Liver (tissue), 9 donors: ENCODE measurements around the gene TOP1. TPM values are rescaled to one million over a fixed set of nuclear protein-coding genes. Genes with fewer than 3 reads are reported as not detected.

Source experiments
- DNase-seq: peaks from one replicate; pipeline ENCODE4 v3.0.0-alpha.2; 2017; ENCODE audit warnings: low spot score
- H3K27ac ChIP-seq, 2 donors: one replicate each; pipeline ENCODE4 v1.7.0; 2013; ENCODE audit warnings: inconsistent platforms in 2 of 2, low read length in 2 of 2, control low read depth in 1 of 2, low read depth in 1 of 2, mild to moderate bottlenecking in 1 of 2
- H3K27me3 ChIP-seq, 4 donors: one replicate each; pipeline versions ENCODE4 v1.6.1 to v1.7.0; 2013; ENCODE audit warnings: low read length in 3 of 4, inconsistent platforms in 1 of 4, mild to moderate bottlenecking in 1 of 4, moderate library complexity in 1 of 4; ENCODE audit not compliant: control insufficient read depth in 4 of 4, insufficient read depth in 4 of 4
- H3K36me3 ChIP-seq, 4 donors: one replicate each; pipeline versions ENCODE4 v1.6.1 to v1.7.0; 2013; ENCODE audit warnings: low read length in 3 of 4, mild to moderate bottlenecking in 3 of 4, low read depth in 1 of 4, moderate library complexity in 1 of 4; ENCODE audit not compliant: control insufficient read depth in 4 of 4, insufficient read depth in 3 of 4
- H3K4me1 ChIP-seq, 4 donors: one replicate each; pipeline versions ENCODE4 v1.6.1 to v1.7.0; 2013; ENCODE audit warnings: low read length in 3 of 4, mild to moderate bottlenecking in 3 of 4, moderate library complexity in 1 of 4; ENCODE audit not compliant: control insufficient read depth in 4 of 4, insufficient read depth in 4 of 4
- H3K4me3 ChIP-seq, 3 donors: one replicate each; pipeline versions ENCODE4 v1.6.1 to v1.7.0; 2013; ENCODE audit warnings: low read length in 3 of 3, control low read depth in 1 of 3, low read depth in 1 of 3, mild to moderate bottlenecking in 1 of 3
- H3K9ac ChIP-seq, 2 donors: one replicate each; pipeline ENCODE4 v1.7.0; 2013; ENCODE audit warnings: low read length in 2 of 2, mild to moderate bottlenecking in 2 of 2, moderate library complexity in 2 of 2, control low read depth in 1 of 2, low read depth in 1 of 2
- H3K9me3 ChIP-seq, 4 donors: one replicate each; pipeline versions ENCODE4 v1.6.1 to v1.7.0; 2013; ENCODE audit warnings: low read length in 3 of 4; ENCODE audit not compliant: control insufficient read depth in 4 of 4
- CTCF ChIP-seq: fragments of 150-350 bp; IDR thresholded peaks from 2 replicates; pipeline ENCODE4 v1.5.1; 2017; ENCODE audit warnings: improper control_type of control experiment, low read depth, low read length; ENCODE audit not compliant: missing input control
- EGR1 ChIP-seq, 2 donors: IDR thresholded peaks; 2 replicates each; pipeline ENCODE4 v1.6.1; 2016 to 2018; ENCODE audit warnings: antibody characterized with exemption in 2 of 2, low read depth in 2 of 2
- FOXA1 ChIP-seq: IDR thresholded peaks from 2 replicates; pipeline ENCODE4 v1.6.1; 2016; ENCODE audit warnings: antibody characterized with exemption
- FOXA2 ChIP-seq: IDR thresholded peaks from 2 replicates; pipeline ENCODE4 v1.6.1; 2016; ENCODE audit warnings: antibody characterized with exemption
- GABPA ChIP-seq, 2 donors: IDR thresholded peaks in 1 of 2; conservative IDR thresholded peaks in 1 of 2; 2 replicates each; pipeline ENCODE4 v1.6.1; 2016; ENCODE audit warnings: antibody characterized with exemption in 2 of 2, mild to moderate bottlenecking in 1 of 2, moderate library complexity in 1 of 2
- HNF4A ChIP-seq, 2 donors: conservative IDR thresholded peaks; 2 replicates each; pipeline ENCODE4 v1.6.1; 2016; ENCODE audit warnings: antibody characterized with exemption in 2 of 2, mild to moderate bottlenecking in 2 of 2
- HNF4G ChIP-seq: IDR thresholded peaks from 2 replicates; pipeline ENCODE4 v1.6.1; 2016; ENCODE audit warnings: antibody characterized with exemption
- JUND ChIP-seq, 2 donors: IDR thresholded peaks; 2 replicates each; pipeline ENCODE4 v1.6.1; 2016; ENCODE audit warnings: antibody characterized with exemption in 2 of 2
- MAX ChIP-seq: IDR thresholded peaks from 2 replicates; pipeline ENCODE4 v1.6.1; 2016; ENCODE audit warnings: antibody characterized with exemption
- NR2F2 ChIP-seq: IDR thresholded peaks from 2 replicates; pipeline ENCODE4 v1.6.1; 2016; ENCODE audit warnings: antibody characterized with exemption
- RAD21 ChIP-seq, 2 donors: IDR thresholded peaks; 2 replicates each; pipeline ENCODE4 v1.6.1; 2016; ENCODE audit warnings: antibody characterized with exemption in 2 of 2, mild to moderate bottlenecking in 2 of 2
- RXRA ChIP-seq, 2 donors: IDR thresholded peaks; 2 replicates each; pipeline ENCODE4 v1.6.1; 2017 to 2018; ENCODE audit warnings: antibody characterized with exemption in 2 of 2, mild to moderate bottlenecking in 1 of 2
- SP1 ChIP-seq: IDR thresholded peaks from 2 replicates; pipeline ENCODE4 v1.6.1; 2018; ENCODE audit warnings: antibody characterized with exemption, mild to moderate bottlenecking
- TAF1 ChIP-seq: conservative IDR thresholded peaks from 2 replicates; pipeline ENCODE4 v1.6.1; 2016; ENCODE audit warnings: antibody characterized with exemption, mild to moderate bottlenecking
- YY1 ChIP-seq: IDR thresholded peaks from 2 replicates; pipeline ENCODE4 v1.6.1; 2016; ENCODE audit warnings: antibody characterized with exemption, mild to moderate bottlenecking
- WGBS: extraction: QIAGEN DNeasy Blood & Tissue Kit; methylation state at CpG from one replicate; pipeline ENCODE4 v1.1.7; 2013; 5-methylcytosine and 5-hydroxymethylcytosine counted together
- polyA plus RNA-seq, 2 donors: library from polyadenylated mRNA; stranded (reverse) in 1 of 2; unstranded in 1 of 2; fragments of 200-250 nt in 1 of 2; fragments of >200 nt in 1 of 2; fragmentation: Nextera tagmentation in 1 of 2; extraction: Ambion mirVana in 1 of 2; gene quantifications; one replicate each; pipeline versions ENCODE4 v1.2.1 to v1.2.3, GENCODE V29; 2013 to 2015
- total RNA-seq, 2 donors: library from RNA; depleted of rRNA; stranded (reverse); fragments of >200 nt; gene quantifications; one replicate each; pipeline ENCODE4 v1.2.3, GENCODE V29; 2014
- TF ChIP-seq, protein P1 (sequence below): IDR thresholded peaks from 2 replicates; pipeline ENCODE4 v1.6.1; 2016; ENCODE audit warnings: antibody characterized with exemption, mild to moderate bottlenecking
- TF ChIP-seq, protein P2 (sequence below): IDR thresholded peaks from 2 replicates; pipeline ENCODE4 v1.6.1; 2016; ENCODE audit warnings: antibody characterized with exemption
- TF ChIP-seq, protein P3 (sequence below): IDR thresholded peaks from 2 replicates; pipeline ENCODE4 v1.6.1; 2016; ENCODE audit warnings: antibody characterized with exemption
- donor health status: healthy.
- donor health status: healthy.
- donor health status: healthy.
- donor health status: healthy.
- donor health status: healthy.

Gene TOP1
- total and polyA plus RNA-seq, 4 donors: 13.7 to 62.1 (median 19.4) TPM

DNA sequence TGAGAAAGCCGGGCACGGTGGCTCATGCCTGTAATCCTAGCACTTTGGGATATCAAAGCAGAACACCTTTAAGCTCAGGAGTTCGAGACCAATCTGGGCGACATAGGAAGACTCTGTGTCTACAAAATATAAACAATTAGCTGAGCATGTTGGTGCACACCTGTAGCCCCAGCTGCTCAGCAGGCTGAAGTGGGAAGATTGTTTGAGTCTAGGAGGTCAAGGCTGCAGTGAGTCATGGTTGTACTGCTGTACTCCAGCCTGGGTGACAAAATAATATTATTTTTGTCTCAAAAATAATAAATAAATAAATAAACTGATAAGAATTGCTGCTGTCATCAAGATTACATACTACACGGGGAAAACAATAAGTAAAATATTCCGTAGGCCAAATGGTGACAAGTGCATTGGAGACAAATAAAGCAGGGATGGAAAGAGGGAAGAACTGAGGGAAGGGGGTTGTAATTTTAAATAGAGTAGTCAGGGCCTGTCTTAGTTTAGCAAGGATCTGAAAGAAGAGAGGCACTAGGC is 14.0 kb upstream of the TOP1 start:
- DNase-seq: no peak
- Histone ChIP-seq H3K36me3 (no peaks in the 10 kb centered on the region), H3K4me1 (no peaks in the 10 kb centered on the region), H3K9ac (no peak overlapping the region), H3K9me3 (no peaks in the 10 kb centered on the region), H3K27ac (no peak overlapping the region), H3K27me3 (no peaks in the 10 kb centered on the region), H3K4me3 (no peak overlapping the region)
- 95% methylated on average over 6 of the region's 6 CpGs for WGBS
- TF ChIP-seq, protein P1, sequence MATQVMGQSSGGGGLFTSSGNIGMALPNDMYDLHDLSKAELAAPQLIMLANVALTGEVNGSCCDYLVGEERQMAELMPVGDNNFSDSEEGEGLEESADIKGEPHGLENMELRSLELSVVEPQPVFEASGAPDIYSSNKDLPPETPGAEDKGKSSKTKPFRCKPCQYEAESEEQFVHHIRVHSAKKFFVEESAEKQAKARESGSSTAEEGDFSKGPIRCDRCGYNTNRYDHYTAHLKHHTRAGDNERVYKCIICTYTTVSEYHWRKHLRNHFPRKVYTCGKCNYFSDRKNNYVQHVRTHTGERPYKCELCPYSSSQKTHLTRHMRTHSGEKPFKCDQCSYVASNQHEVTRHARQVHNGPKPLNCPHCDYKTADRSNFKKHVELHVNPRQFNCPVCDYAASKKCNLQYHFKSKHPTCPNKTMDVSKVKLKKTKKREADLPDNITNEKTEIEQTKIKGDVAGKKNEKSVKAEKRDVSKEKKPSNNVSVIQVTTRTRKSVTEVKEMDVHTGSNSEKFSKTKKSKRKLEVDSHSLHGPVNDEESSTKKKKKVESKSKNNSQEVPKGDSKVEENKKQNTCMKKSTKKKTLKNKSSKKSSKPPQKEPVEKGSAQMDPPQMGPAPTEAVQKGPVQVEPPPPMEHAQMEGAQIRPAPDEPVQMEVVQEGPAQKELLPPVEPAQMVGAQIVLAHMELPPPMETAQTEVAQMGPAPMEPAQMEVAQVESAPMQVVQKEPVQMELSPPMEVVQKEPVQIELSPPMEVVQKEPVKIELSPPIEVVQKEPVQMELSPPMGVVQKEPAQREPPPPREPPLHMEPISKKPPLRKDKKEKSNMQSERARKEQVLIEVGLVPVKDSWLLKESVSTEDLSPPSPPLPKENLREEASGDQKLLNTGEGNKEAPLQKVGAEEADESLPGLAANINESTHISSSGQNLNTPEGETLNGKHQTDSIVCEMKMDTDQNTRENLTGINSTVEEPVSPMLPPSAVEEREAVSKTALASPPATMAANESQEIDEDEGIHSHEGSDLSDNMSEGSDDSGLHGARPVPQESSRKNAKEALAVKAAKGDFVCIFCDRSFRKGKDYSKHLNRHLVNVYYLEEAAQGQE: no peak
- TF ChIP-seq FOXA1 (no peak), MAX (no peak), CTCF (no peak), HNF4A (conservative IDR thresholded peaks at IDR 0.05) (no peak), FOXA2 (no peak), SP1 (no peak), JUND (IDR thresholded peaks at IDR 0.05) (no peak), GABPA (IDR thresholded peaks at IDR 0.05 in 1 of 2, conservative IDR thresholded peaks at IDR 0.05 in 1 of 2) (no peak), TAF1 (no peak), RXRA (IDR thresholded peaks at IDR 0.05) (no peak), YY1 (no peak), NR2F2 (no peak), RAD21 (IDR thresholded peaks at IDR 0.05) (no peak), EGR1 (IDR thresholded peaks at IDR 0.05; ENCODE audit: low read depth in 2 of 2) (no peak), HNF4G (no peak)
- TF ChIP-seq, protein P2, sequence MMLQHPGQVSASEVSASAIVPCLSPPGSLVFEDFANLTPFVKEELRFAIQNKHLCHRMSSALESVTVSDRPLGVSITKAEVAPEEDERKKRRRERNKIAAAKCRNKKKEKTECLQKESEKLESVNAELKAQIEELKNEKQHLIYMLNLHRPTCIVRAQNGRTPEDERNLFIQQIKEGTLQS: no peak
- TF ChIP-seq, protein P3, sequence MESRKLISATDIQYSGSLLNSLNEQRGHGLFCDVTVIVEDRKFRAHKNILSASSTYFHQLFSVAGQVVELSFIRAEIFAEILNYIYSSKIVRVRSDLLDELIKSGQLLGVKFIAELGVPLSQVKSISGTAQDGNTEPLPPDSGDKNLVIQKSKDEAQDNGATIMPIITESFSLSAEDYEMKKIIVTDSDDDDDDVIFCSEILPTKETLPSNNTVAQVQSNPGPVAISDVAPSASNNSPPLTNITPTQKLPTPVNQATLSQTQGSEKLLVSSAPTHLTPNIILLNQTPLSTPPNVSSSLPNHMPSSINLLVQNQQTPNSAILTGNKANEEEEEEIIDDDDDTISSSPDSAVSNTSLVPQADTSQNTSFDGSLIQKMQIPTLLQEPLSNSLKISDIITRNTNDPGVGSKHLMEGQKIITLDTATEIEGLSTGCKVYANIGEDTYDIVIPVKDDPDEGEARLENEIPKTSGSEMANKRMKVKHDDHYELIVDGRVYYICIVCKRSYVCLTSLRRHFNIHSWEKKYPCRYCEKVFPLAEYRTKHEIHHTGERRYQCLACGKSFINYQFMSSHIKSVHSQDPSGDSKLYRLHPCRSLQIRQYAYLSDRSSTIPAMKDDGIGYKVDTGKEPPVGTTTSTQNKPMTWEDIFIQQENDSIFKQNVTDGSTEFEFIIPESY: no peak
